MCF 10A (cell line): ENCODE results near the gene SLC17A7. TPM values are rescaled to one million over a fixed set of nuclear protein-coding genes. Genes with fewer than 3 reads are reported as not detected.

Experiments used
- BruUV-seq: library from RNA; stranded (reverse); fragments of 400-500 nt; replicated peaks from 2 replicates; lab custom pipeline; 2021; lab: Mats Ljungman, UMichigan
- CTCF ChIA-PET: fragments of 300-600 bp; sonication (Branson Sonifier 250); formaldehyde crosslinking; extraction: SDS; loops from one replicate; lab custom pipeline; 2021; ENCODE audit warnings: antibody characterized with exemption, inconsistent platforms; lab: Yijun Ruan, JAX
- POLR2A ChIA-PET: fragments of 300-600, 350-650 bp; sonication (Branson Sonifier 250); formaldehyde crosslinking; extraction: SDS; loops from one replicate; lab custom pipeline; 2020; ENCODE audit warnings: antibody characterized with exemption, inconsistent platforms; lab: Yijun Ruan, JAX
- DNase-seq: peaks from one replicate; pipeline ENCODE4 v3.0.0-alpha.2; 2018; ENCODE audit not compliant: unreplicated experiment
- H3K27ac Mint-ChIP-seq: one replicate; pipeline ENCODE4 v1.8.0; 2022; ENCODE audit warnings: mild to moderate bottlenecking, low read depth, mixed read lengths; ENCODE audit not compliant: unreplicated experiment
- H3K27me3 Mint-ChIP-seq: one replicate; pipeline ENCODE4 v1.8.0; 2022; ENCODE audit warnings: mixed read lengths; ENCODE audit not compliant: insufficient read depth, unreplicated experiment
- H3K36me3 Mint-ChIP-seq: one replicate; pipeline ENCODE4 v1.8.0; 2022; ENCODE audit warnings: mild to moderate bottlenecking, moderate library complexity, mixed read lengths; ENCODE audit not compliant: insufficient read depth, unreplicated experiment
- H3K4me1 Mint-ChIP-seq: one replicate; pipeline ENCODE4 v1.8.0; 2022; ENCODE audit warnings: mixed read lengths; ENCODE audit not compliant: insufficient read depth, unreplicated experiment
- H3K4me3 Mint-ChIP-seq: one replicate; pipeline ENCODE4 v1.8.0; 2022; ENCODE audit warnings: mild to moderate bottlenecking, moderate library complexity, mixed read lengths; ENCODE audit not compliant: unreplicated experiment
- H3K9me3 Mint-ChIP-seq: one replicate; pipeline ENCODE4 v1.8.0; 2022; ENCODE audit warnings: mixed read lengths; ENCODE audit not compliant: unreplicated experiment
- intact Hi-C: fragments of 100-400 bp; cut with micrococcal nuclease; formaldehyde crosslinking; loops from 2 replicates; pipeline ENCODE4 v1.14.1; 2022
- total RNA-seq: library from RNA; stranded (reverse); gene quantifications from 2 replicates; pipeline ENCODE4 v1.2.3, GENCODE V29; 2022
- TF ChIP-seq, protein P1 (sequence below): fragments of 200-600 bp; IDR thresholded peaks from one replicate; pipeline ENCODE4 v1.8.0; 2022; ENCODE audit warnings: antibody characterized with exemption, mild to moderate bottlenecking; ENCODE audit not compliant: unreplicated experiment

Gene SLC17A7
- total RNA-seq, 1 experiment from 2014 or later, result not detected

DNA sequence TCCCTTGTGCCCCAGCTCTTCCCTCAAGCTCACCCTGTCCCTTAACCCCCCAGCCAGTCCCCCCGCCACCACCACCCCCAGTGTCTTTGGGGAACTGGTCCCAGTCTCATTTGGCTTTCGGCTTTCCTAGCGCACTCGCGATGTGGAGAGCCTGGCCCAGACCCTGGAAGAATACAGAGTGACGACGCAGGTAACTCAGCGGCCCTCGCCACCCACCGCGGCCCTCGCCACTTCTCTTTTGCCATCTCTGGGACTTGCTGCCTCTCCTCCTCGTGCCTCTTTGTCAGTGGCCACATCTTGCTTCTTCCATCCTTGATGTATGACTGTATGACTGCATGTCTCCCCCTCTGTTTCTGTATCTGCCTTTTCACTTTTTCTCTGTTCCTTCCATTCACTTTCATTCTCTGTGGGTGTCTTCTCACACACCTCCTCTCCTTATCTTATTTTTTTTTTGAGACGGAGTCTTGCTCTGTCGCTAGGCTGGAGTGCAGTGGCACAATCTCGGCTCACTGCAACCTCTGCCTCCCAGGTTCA, 33.8 kb downstream of the SLC17A7 start:
- ChIA-PET POLR2A (interaction anchor here (0.6 to 1.6 kb wide), 2 partner anchors 16 to 45 kb away, joined by 3 to 4 read pairs; partner anchors contain the start of gene TEAD2), CTCF (interaction anchor here (1.5 kb wide), 1 partner anchor 9 kb away, joined by 3 read pairs; no protein-coding TSS in a partner anchor)
- H3K4me1 Mint-ChIP-seq, result no peaks in the 10 kb centered on the region
- no TSS peak for BruUV-seq
- TF ChIP-seq, protein P1, sequence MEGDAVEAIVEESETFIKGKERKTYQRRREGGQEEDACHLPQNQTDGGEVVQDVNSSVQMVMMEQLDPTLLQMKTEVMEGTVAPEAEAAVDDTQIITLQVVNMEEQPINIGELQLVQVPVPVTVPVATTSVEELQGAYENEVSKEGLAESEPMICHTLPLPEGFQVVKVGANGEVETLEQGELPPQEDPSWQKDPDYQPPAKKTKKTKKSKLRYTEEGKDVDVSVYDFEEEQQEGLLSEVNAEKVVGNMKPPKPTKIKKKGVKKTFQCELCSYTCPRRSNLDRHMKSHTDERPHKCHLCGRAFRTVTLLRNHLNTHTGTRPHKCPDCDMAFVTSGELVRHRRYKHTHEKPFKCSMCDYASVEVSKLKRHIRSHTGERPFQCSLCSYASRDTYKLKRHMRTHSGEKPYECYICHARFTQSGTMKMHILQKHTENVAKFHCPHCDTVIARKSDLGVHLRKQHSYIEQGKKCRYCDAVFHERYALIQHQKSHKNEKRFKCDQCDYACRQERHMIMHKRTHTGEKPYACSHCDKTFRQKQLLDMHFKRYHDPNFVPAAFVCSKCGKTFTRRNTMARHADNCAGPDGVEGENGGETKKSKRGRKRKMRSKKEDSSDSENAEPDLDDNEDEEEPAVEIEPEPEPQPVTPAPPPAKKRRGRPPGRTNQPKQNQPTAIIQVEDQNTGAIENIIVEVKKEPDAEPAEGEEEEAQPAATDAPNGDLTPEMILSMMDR, result no peak
- no peaks in the 10 kb centered on the region for H3K36me3 Mint-ChIP-seq
- H3K27me3 Mint-ChIP-seq, result peaks cover 12% of the 10 kb centered on the region
- no peaks in the 10 kb centered on the region for H3K9me3 Mint-ChIP-seq
- intact Hi-C loops, result no loop called here
- H3K27ac Mint-ChIP-seq, result no peak overlapping the region
- no peak overlapping the region for H3K4me3 Mint-ChIP-seq
- DNase-seq, result no peak

DNA sequence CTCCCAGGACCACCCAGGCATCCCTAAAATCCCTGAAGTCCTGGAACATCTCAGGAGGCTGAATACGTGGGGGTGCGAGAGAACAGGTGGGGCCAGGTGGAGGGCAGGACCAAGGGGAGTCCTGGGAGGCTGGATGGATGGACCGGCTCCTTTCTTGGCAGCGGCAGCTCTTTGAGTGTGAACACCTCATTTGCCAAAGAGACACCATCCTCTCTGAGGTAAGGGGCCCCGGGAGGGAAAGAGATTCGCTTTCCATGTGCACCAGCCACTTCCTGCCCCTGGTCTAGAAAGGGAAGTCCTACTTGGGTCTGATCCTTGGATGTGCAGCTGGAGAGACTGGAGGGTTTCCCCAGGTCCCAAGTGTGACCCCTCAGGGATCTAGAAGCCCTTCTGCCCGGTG, 34.2 kb downstream of the SLC17A7 start:
- Mint-ChIP-seq H3K4me1 (no peaks in the 10 kb centered on the region), H3K36me3 (no peaks in the 10 kb centered on the region), H3K27ac (peak overlapping the region; percentile 41), H3K27me3 (peaks cover 12% of the 10 kb centered on the region), H3K9me3 (no peaks in the 10 kb centered on the region), H3K4me3 (no peak overlapping the region)
- CTCF ChIA-PET, result interaction anchor here (1.5 kb wide), 1 partner anchor 10 kb away, joined by 3 read pairs; no protein-coding TSS in a partner anchor
- intact Hi-C loops, result no loop called here
- DNase-seq, result no peak
- TF ChIP-seq, protein P1, result no peak
- no TSS peak for BruUV-seq
- POLR2A ChIA-PET, result interaction anchor here (0.6 kb wide), 1 partner anchor 45 kb away, joined by 4 read pairs; the partner anchor contains the start of gene TEAD2

DNA sequence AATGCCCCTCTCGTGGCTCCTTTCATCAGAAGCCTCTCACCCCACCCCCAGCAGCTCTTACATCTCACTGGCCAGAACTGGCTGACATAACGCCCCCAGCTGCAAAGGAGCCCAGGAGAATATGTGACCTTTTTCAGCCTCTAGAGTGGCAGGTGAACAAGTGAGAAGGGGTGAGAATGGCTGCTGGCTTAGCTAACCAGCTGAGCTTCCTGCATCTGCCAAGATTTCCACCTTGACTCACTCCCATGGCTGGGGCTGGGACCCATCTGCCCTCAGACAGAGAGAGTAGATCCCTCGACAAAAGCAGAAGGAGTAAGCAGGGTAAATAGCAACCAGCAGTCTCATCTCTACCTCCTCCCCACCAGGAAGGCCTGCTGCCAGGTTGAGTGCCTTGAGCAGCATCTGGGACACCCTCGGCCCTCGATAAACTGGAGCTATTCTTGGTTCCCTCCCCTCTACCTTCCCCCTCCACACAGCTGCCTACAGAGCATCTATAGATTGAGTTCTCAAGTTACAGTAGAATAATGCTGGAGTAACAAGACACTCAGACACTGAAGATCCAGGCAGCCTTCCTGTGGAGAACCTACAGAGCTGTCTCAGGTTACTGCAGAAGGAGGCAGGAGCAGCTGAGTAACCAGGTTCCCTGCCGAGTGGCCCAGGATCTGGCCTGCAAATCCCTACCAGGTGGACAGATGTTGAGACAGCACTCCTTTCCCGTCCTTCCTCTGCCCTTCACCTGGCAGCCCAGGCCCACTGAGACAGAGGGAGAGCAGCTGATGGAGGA, 37.7 kb downstream of the SLC17A7 start:
- intact Hi-C loops, result no loop called here
- peak; percentile 60 for DNase-seq
- H3K9me3 Mint-ChIP-seq, result no peaks in the 10 kb centered on the region
- H3K36me3 Mint-ChIP-seq, result no peaks in the 10 kb centered on the region
- H3K4me1 Mint-ChIP-seq, result no peaks in the 10 kb centered on the region
- H3K4me3 Mint-ChIP-seq, result no peak overlapping the region
- BruUV-seq, result no TSS peak
- TF ChIP-seq, protein P1, result no peak
- ChIA-PET CTCF (interaction anchor here (1.0 kb wide), 2 partner anchors 12 to 70 kb away, joined by 3 to 5 read pairs; partner anchors contain the start of gene FLT3LG), POLR2A (interaction anchor here (0.7 kb wide), 1 partner anchor 22 kb away, joined by 3 read pairs; no protein-coding TSS in a partner anchor)
- H3K27ac Mint-ChIP-seq, result no peak overlapping the region
- peaks cover 18% of the 10 kb centered on the region for H3K27me3 Mint-ChIP-seq

DNA sequence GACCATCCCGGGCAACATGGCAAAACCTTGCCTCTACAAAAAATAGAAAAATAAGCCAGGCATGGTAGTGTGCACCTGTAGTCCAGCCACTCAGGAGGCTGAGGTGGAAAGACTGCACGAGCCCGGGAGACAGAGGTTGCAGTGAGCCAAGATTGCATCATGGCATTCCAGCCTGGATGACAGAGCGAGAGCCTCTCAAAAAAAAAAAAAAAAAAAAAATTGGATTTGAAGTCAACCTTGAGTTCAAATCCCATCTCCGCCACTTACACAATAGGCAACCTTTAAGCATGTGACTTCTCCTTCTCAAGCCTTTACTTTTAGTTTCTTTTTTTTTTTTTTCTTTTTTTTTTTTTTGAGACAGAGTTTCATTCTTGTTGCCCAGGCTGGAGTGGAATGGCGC, 41.3 kb downstream of the SLC17A7 start:
- intact Hi-C loops, result no loop called here
- no peaks in the 10 kb centered on the region for H3K36me3 Mint-ChIP-seq
- H3K27me3 Mint-ChIP-seq, result peaks cover 18% of the 10 kb centered on the region
- ChIA-PET CTCF (no interaction called here), POLR2A (no interaction called here)
- H3K27ac Mint-ChIP-seq, result no peak overlapping the region
- H3K4me1 Mint-ChIP-seq, result peaks cover 4% of the 10 kb centered on the region
- TF ChIP-seq, protein P1, result no peak
- BruUV-seq, result no TSS peak
- no peaks in the 10 kb centered on the region for H3K9me3 Mint-ChIP-seq
- H3K4me3 Mint-ChIP-seq, result no peak overlapping the region
- peak; percentile 45 for DNase-seq
